Neural progenitor cell (in vitro differentiated cells): ENCODE measurements around the gene PPIL4.

Experiments used
- CTCF ChIP-seq: fragments of 200-600 bp; sonication (generic); IDR thresholded peaks from 2 replicates; pipeline ENCODE4 v1.5.1; 2017; ENCODE audit warnings: antibody characterized with exemption, mild to moderate bottlenecking
- EZH2 ChIP-seq: fragments of 200-600 bp; sonication (generic); IDR thresholded peaks from 2 replicates; pipeline ENCODE4 v1.6.1; 2017; ENCODE audit warnings: antibody characterized with exemption, mild to moderate bottlenecking, moderate library complexity
- EZH2phosphoT487 ChIP-seq: fragments of 200-600 bp; sonication (generic); IDR thresholded peaks from 2 replicates; pipeline ENCODE4 v1.6.1; 2017; ENCODE audit warnings: antibody characterized with exemption

GRCh38 chr6:149459761-149460160, 86.1 kb downstream of the PPIL4 start:
- TF ChIP-seq CTCF (no peak), EZH2 (no peak), EZH2phosphoT487 (no peak)
